HepG2 (cell line): Measurements from ENCODE around the gene PEAK1. TPM values are rescaled to one million over a fixed set of nuclear protein-coding genes. Genes with fewer than 3 reads are reported as not detected.

ENCODE experiments used
- ATAC-seq: fragments of 200-7000 bp; cut with Tn5 transposase; 3 replicates; pipeline ENCODE4 v1.9.1; 2020; ENCODE audit warnings: mild to moderate bottlenecking, moderate library complexity
- BruUV-seq: library from RNA; stranded (reverse); fragments of 400-500 nt; replicated peaks from 2 replicates; lab custom pipeline; 2021; lab: Mats Ljungman, UMichigan
- CTCF ChIA-PET: fragments of 300-600 bp; formaldehyde crosslinking; extraction: SDS; loops from one replicate; lab custom pipeline; 2021; ENCODE audit warnings: low total read pairs, inconsistent platforms, low intra/inter-chr PET ratio; lab: Yijun Ruan, JAX
- POLR2A ChIA-PET: fragments of 350-600 bp; sonication (Branson Sonifier 250); formaldehyde crosslinking; loops from one replicate; lab custom pipeline; 2020; ENCODE audit warnings: antibody characterized with exemption, inconsistent platforms; lab: Yijun Ruan, JAX
- DNase-seq: peaks from one replicate; pipeline ENCODE4 v3.0.0-alpha.2; 2015; ENCODE audit warnings: low spot score
- FAIRE-seq: peaks from 3 replicates; lab custom pipeline; 2011; peaks lifted over from hg19 to GRCh38; lab: Jason Lieb, UNC
- H2AFZ ChIP-seq: one replicate; pipeline ENCODE4 v1.6.1; 2011; ENCODE audit warnings: low read length, inconsistent platforms
- H3K27ac ChIP-seq: fragments of 300-600 bp; 3 replicates; pipeline ENCODE4 v1.8.0; 2011; ENCODE audit warnings: mixed run types, mild to moderate bottlenecking, mixed read lengths, low read length, inconsistent platforms; ENCODE audit not compliant: insufficient read depth; ENCODE audit errors: extremely low read length
- H3K27me3 ChIP-seq, 2 experiments: fragments of 200-600 bp in 1 of 2; 2 replicates in 1 of 2; 3 replicates in 1 of 2; pipeline versions ENCODE4 v1.6.0 to v1.8.0; 2011; ENCODE audit warnings: low read length in 2 of 2, mild to moderate bottlenecking in 2 of 2, moderate library complexity in 2 of 2, inconsistent platforms in 1 of 2; ENCODE audit not compliant: insufficient read depth in 2 of 2, control insufficient read depth in 1 of 2
- H3K36me3 ChIP-seq, 2 experiments: fragments of 200-600 bp in 1 of 2; replicated peaks in 1 of 2; 2 replicates in 1 of 2; 3 replicates in 1 of 2; pipeline versions ENCODE4 v1.5.1 to v1.8.0; 2011; ENCODE audit warnings: low read length in 2 of 2, inconsistent platforms in 1 of 2; ENCODE audit not compliant: insufficient read depth in 2 of 2, control insufficient read depth in 1 of 2
- H3K4me1 ChIP-seq: 2 replicates; pipeline ENCODE4 v1.5.1; 2012; ENCODE audit warnings: low read length, inconsistent platforms; ENCODE audit not compliant: insufficient read depth
- H3K4me2 ChIP-seq: 2 replicates; pipeline ENCODE4 v1.6.0; 2011; ENCODE audit warnings: low read depth, low read length, inconsistent platforms
- H3K4me3 ChIP-seq, 3 experiments: fragments of 200-600 bp in 1 of 3; sonication (generic), shearing (Covaris generic) in 1 of 3; replicated peaks in 1 of 3; 2 replicates each; pipeline ENCODE4 v1.5.1; 2011 to 2016; ENCODE audit warnings: low read length in 3 of 3, inconsistent platforms in 2 of 3, low read depth in 2 of 3, mild to moderate bottlenecking in 2 of 3, control low read depth in 1 of 3, mixed read lengths in 1 of 3; ENCODE audit not compliant: insufficient read depth in 1 of 3
- H3K79me2 ChIP-seq: one replicate; pipeline ENCODE4 v1.6.1; 2011; ENCODE audit warnings: low read length, inconsistent platforms; ENCODE audit not compliant: insufficient read depth
- H3K9ac ChIP-seq: 2 replicates; pipeline ENCODE4 v1.6.0; 2011; ENCODE audit warnings: mild to moderate bottlenecking, low read depth, low read length, inconsistent platforms; ENCODE audit not compliant: insufficient read depth
- H3K9me3 ChIP-seq: 2 replicates; pipeline ENCODE4 v1.5.1; 2012; ENCODE audit warnings: mild to moderate bottlenecking, low read length
- H4K20me1 ChIP-seq: 2 replicates; pipeline ENCODE4 v1.6.0; 2011; ENCODE audit warnings: inconsistent platforms, mild to moderate bottlenecking, low read length, moderate library complexity; ENCODE audit not compliant: insufficient read depth
- GATA4 ChIP-seq: sonication (generic); IDR thresholded peaks from 2 replicates; pipeline ENCODE4 v1.6.1; 2016; ENCODE audit warnings: antibody characterized with exemption, low read depth, borderline replicate concordance
- MED8 ChIP-seq: sonication (generic); formaldehyde crosslinking; IDR thresholded peaks from 2 replicates; pipeline ENCODE4 v1.8.1; 2023; ENCODE audit warnings: mild to moderate bottlenecking, missing genetic modification reagents; ENCODE audit not compliant: insufficient replicate concordance
- NR2C2 ChIP-seq: sonication (generic); formaldehyde crosslinking; IDR thresholded peaks from 2 replicates; pipeline ENCODE4 v1.4.0; 2020; ENCODE audit warnings: missing genetic modification reagents, mild to moderate bottlenecking, moderate library complexity, borderline replicate concordance
- ONECUT2 ChIP-seq: sonication (generic); formaldehyde crosslinking; IDR thresholded peaks from 2 replicates; pipeline ENCODE4 v1.4.0; 2020; ENCODE audit warnings: missing genetic modification reagents
- PAWR ChIP-seq: sonication (generic); formaldehyde crosslinking; IDR thresholded peaks from 2 replicates; pipeline ENCODE4 v1.4.0; 2020; ENCODE audit warnings: missing genetic modification reagents, mild to moderate bottlenecking, borderline replicate concordance
- PTBP1 ChIP-seq: fragments of 200-400 bp; formaldehyde crosslinking; IDR thresholded peaks from 2 replicates; pipeline ENCODE4 v1.6.1; 2018; ENCODE audit warnings: low read length, low read depth; ENCODE audit not compliant: poor library complexity, severe bottlenecking
- RBM22 ChIP-seq: fragments of 200-400 bp; formaldehyde crosslinking; optimal IDR thresholded peaks from 2 replicates; pipeline ENCODE3; 2017; ENCODE audit warnings: mild to moderate bottlenecking, low read length, moderate library complexity
- WGBS: methylation state at CpG from one replicate; pipeline ENCODE4 v1.1.6; 2017; ENCODE audit warnings: low lambda C conversion rate; 5-methylcytosine and 5-hydroxymethylcytosine counted together
- in situ Hi-C: cut with HindIII; loops from 2 replicates; pipeline ENCODE4 v1.10.0; 2017; ENCODE audit warnings: low pct_unique_long_range_greater_than_20kb; ENCODE audit not compliant: extremely low pct_ligation_motif_present
- intact Hi-C: fragments of 100-400 bp; cut with micrococcal nuclease; formaldehyde crosslinking; loops from one replicate; pipeline ENCODE4 v1.10.0; 2022; ENCODE audit not compliant: unreplicated experiment
- polyA plus RNA-seq, 8 experiments: library from polyadenylated mRNA; depleted of rRNA in 3 of 8; stranded (reverse) in 7 of 8; unstranded in 1 of 8; fragments of >200 nt; fragmentation: Illumina TruSeq in 4 of 8; extraction: Trizol in 4 of 8; gene quantifications; 2 replicates each; pipeline versions ENCODE4 v1.2.1 to v1.2.3, GENCODE V29; 2011 to 2016; ENCODE audit warnings: low read depth in 4 of 8, missing spikeins in 1 of 8, mixed read lengths in 1 of 8; ENCODE audit not compliant: insufficient read depth in 1 of 8
- total RNA-seq, 5 experiments: library from RNA; depleted of rRNA; stranded (reverse); fragments of >200 nt; fragmentation: Illumina TruSeq; extraction: Trizol; gene quantifications; 2 replicates each; pipeline ENCODE4 v1.2.3, GENCODE V29; 2016; ENCODE audit warnings: low read depth in 1 of 5
- TF ChIP-seq, protein P1 (sequence below): sonication (generic); formaldehyde crosslinking; IDR thresholded peaks from 2 replicates; pipeline ENCODE4 v1.8.1; 2023; ENCODE audit warnings: missing genetic modification reagents, inconsistent platforms, borderline replicate concordance
- TF ChIP-seq, protein P2 (sequence below): sonication (generic); formaldehyde crosslinking; IDR thresholded peaks from 2 replicates; pipeline ENCODE4 v1.5.0; 2020; ENCODE audit warnings: mild to moderate bottlenecking, missing genetic modification reagents

PEAK1 gene
- total and polyA plus RNA-seq, 2 of the 13 experiments (the other 11 are each of a cell fraction or from before 2014, with no cell fraction given), result 6.0 to 6.6 TPM

DNA sequence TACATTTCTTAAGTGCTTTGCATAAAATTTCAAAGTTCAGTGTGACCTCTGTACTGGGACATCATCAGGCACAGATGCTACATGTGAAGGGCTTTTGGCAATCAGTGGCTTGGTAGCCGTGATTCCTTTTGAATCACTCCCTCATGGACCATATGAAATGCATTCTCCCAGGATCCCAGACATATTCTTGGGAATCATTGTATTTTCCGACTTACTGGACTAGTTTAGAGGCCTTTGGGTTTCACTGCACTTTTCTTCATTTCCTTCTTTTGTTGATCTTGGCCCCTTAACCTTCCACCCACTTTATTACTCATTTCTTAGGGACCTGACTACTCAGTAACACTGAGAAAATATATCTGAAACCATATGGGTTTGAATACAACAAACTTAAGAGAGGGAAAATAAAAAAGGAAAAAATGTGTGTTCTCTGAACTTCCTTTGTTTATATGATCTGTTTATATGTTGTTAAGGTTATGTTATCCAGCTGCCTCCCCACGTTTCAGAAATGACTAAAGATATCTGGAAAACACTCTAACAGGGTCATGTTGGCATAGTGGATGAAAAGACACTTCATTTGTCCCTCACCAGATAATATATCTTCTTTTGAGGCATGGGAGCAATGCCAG lies 35.9 kb upstream of the PEAK1 start:
- 91% methylated on average over 3 of the region's 3 CpGs for WGBS
- Histone ChIP-seq H3K4me2 (no peak overlapping the region), H3K27ac (no peak overlapping the region), H3K4me3 (no peak overlapping the region), H3K27me3 (no peaks in the 10 kb centered on the region), H4K20me1 (no peaks in the 10 kb centered on the region), H3K9me3 (no peaks in the 10 kb centered on the region), H3K79me2 (peaks cover 4% of the 10 kb centered on the region), H3K9ac (no peak overlapping the region), H2AFZ (no peak overlapping the region), H3K36me3 (peaks cover 7 to 26% of the 10 kb centered on the region in 2 experiments; a peak in 4 of 5 replicates), H3K4me1 (peaks cover 15% of the 10 kb centered on the region; the same call in 1 of the 2 replicates)
- no peak for TF ChIP-seq NR2C2 (CRISPR knock-in tag)
- no peak for TF ChIP-seq PTBP1
- no peak for TF ChIP-seq PAWR
- TF ChIP-seq MED8 (CRISPR knock-in tag), result no peak
- no peak for TF ChIP-seq GATA4
- TF ChIP-seq, protein P1, sequence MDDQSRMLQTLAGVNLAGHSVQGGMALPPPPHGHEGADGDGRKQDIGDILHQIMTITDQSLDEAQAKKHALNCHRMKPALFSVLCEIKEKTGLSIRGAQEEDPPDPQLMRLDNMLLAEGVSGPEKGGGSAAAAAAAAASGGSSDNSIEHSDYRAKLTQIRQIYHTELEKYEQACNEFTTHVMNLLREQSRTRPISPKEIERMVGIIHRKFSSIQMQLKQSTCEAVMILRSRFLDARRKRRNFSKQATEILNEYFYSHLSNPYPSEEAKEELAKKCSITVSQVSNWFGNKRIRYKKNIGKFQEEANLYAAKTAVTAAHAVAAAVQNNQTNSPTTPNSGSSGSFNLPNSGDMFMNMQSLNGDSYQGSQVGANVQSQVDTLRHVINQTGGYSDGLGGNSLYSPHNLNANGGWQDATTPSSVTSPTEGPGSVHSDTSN (CRISPR knock-in tag), result no peak
- TF ChIP-seq, protein P2, sequence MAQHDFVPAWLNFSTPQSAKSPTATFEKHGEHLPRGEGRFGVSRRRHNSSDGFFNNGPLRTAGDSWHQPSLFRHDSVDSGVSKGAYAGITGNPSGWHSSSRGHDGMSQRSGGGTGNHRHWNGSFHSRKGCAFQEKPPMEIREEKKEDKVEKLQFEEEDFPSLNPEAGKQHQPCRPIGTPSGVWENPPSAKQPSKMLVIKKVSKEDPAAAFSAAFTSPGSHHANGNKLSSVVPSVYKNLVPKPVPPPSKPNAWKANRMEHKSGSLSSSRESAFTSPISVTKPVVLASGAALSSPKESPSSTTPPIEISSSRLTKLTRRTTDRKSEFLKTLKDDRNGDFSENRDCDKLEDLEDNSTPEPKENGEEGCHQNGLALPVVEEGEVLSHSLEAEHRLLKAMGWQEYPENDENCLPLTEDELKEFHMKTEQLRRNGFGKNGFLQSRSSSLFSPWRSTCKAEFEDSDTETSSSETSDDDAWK (CRISPR knock-in tag), result no peak
- no peak for TF ChIP-seq ONECUT2
- TF ChIP-seq RBM22, result no peak
- in situ Hi-C loops (no loop called here), intact Hi-C loops (no loop called here)
- ATAC-seq (no peak), DNase-seq (no peak), FAIRE-seq (no peak)
- POLR2A ChIA-PET, result no interaction called here
- CTCF ChIA-PET, result no interaction called here
- no TSS peak for BruUV-seq
